H1 (cell line): ENCODE measurements around the gene GPRASP2. TPM values are rescaled to one million over a fixed set of nuclear protein-coding genes. Genes with fewer than 3 reads are reported as not detected.

Experiments
- FOSL1 ChIP-seq: IDR thresholded peaks from 2 replicates; pipeline ENCODE4 v1.6.1; 2011; ENCODE audit warnings: mild to moderate bottlenecking, low read depth, low read length, moderate library complexity; ENCODE audit not compliant: insufficient read depth
- polyA plus RNA-seq, 7 experiments: library from polyadenylated mRNA; depleted of rRNA in 3 of 7; stranded (reverse) in 5 of 7; unstranded in 2 of 7; fragments of >200 nt in 5 of 7; fragments of 200-250 nt in 2 of 7; gene quantifications; 1 replicate in 5 of 7; 2 replicates in 1 of 7; 4 replicates in 1 of 7; pipeline versions ENCODE4 v1.2.1 to v1.2.3, GENCODE V29; 2011 to 2013; ENCODE audit warnings: missing spikeins in 2 of 7, mixed read lengths in 2 of 7
- total RNA-seq: library from RNA; stranded (reverse); fragmentation: NEBNext Ultra II Directional; extraction: Animal tissue kit (Norgen Biotek cat#: 25700); gene quantifications from 2 replicates; pipeline ENCODE4 v1.2.1, GENCODE V29; 2021
- TF ChIP-seq, protein P1 (sequence below): IDR thresholded peaks from 2 replicates; pipeline ENCODE4 v1.6.1; 2012; ENCODE audit warnings: inconsistent platforms

GPRASP2 gene
- total and polyA plus RNA-seq, 2 of the 8 experiments (the other 6 are each of a cell fraction or from before 2014, with no cell fraction given), result 8.0 to 15.7 TPM

- TF ChIP-seq, protein P1, sequence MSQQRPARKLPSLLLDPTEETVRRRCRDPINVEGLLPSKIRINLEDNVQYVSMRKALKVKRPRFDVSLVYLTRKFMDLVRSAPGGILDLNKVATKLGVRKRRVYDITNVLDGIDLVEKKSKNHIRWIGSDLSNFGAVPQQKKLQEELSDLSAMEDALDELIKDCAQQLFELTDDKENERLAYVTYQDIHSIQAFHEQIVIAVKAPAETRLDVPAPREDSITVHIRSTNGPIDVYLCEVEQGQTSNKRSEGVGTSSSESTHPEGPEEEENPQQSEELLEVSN, result no peak
- TF ChIP-seq FOSL1, result no peak
These were observed 3.3 kb upstream of the GPRASP2 start (continued) for GRCh38 chrX:102708900-102709299.
